Nephron progenitor cell (in vitro differentiated cells): ENCODE results near the gene DLG5.

Experiments used
- DNase-seq: peaks from one replicate; pipeline ENCODE4 v3.0.0; 2021
- H3K27ac Mint-ChIP-seq: 2 replicates; pipeline ENCODE4 v1.8.0; 2021; ENCODE audit warnings: mild to moderate bottlenecking, moderate library complexity, mixed read lengths
- H3K27me3 Mint-ChIP-seq: 2 replicates; pipeline ENCODE4 v1.8.0; 2021; ENCODE audit warnings: mild to moderate bottlenecking, low read depth, mixed read lengths; ENCODE audit not compliant: poor library complexity
- H3K36me3 Mint-ChIP-seq: 2 replicates; pipeline ENCODE4 v1.8.0; 2021; ENCODE audit warnings: low read depth, mixed read lengths
- H3K4me1 Mint-ChIP-seq: 2 replicates; pipeline ENCODE4 v1.8.0; 2021; ENCODE audit warnings: mixed read lengths
- H3K4me3 Mint-ChIP-seq: 2 replicates; pipeline ENCODE4 v1.8.0; 2021; ENCODE audit warnings: mild to moderate bottlenecking, moderate library complexity, mixed read lengths
- H3K9me3 Mint-ChIP-seq: 2 replicates; pipeline ENCODE4 v1.8.0; 2021; ENCODE audit warnings: mild to moderate bottlenecking, moderate library complexity, mixed read lengths
- TF ChIP-seq, protein P1 (sequence below): fragments of 200-600 bp; sonication (generic); IDR thresholded peaks from 2 replicates; pipeline ENCODE4 v1.5.0; 2021; ENCODE audit warnings: antibody characterized with exemption

Gene DLG5, protein sequence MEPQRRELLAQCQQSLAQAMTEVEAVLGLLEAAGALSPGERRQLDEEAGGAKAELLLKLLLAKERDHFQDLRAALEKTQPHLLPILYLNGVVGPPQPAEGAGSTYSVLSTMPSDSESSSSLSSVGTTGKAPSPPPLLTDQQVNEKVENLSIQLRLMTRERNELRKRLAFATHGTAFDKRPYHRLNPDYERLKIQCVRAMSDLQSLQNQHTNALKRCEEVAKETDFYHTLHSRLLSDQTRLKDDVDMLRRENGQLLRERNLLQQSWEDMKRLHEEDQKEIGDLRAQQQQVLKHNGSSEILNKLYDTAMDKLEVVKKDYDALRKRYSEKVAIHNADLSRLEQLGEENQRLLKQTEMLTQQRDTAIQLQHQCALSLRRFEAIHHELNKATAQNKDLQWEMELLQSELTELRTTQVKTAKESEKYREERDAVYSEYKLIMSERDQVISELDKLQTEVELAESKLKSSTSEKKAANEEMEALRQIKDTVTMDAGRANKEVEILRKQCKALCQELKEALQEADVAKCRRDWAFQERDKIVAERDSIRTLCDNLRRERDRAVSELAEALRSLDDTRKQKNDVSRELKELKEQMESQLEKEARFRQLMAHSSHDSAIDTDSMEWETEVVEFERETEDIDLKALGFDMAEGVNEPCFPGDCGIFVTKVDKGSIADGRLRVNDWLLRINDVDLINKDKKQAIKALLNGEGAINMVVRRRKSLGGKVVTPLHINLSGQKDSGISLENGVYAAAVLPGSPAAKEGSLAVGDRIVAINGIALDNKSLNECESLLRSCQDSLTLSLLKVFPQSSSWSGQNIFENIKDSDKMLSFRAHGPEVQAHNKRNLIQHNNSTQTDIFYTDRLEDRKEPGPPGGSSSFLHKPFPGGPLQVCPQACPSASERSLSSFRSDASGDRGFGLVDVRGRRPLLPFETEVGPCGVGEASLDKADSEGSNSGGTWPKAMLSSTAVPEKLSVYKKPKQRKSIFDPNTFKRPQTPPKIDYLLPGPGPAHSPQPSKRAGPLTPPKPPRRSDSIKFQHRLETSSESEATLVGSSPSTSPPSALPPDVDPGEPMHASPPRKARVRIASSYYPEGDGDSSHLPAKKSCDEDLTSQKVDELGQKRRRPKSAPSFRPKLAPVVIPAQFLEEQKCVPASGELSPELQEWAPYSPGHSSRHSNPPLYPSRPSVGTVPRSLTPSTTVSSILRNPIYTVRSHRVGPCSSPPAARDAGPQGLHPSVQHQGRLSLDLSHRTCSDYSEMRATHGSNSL (N-terminal part only)

DNA sequence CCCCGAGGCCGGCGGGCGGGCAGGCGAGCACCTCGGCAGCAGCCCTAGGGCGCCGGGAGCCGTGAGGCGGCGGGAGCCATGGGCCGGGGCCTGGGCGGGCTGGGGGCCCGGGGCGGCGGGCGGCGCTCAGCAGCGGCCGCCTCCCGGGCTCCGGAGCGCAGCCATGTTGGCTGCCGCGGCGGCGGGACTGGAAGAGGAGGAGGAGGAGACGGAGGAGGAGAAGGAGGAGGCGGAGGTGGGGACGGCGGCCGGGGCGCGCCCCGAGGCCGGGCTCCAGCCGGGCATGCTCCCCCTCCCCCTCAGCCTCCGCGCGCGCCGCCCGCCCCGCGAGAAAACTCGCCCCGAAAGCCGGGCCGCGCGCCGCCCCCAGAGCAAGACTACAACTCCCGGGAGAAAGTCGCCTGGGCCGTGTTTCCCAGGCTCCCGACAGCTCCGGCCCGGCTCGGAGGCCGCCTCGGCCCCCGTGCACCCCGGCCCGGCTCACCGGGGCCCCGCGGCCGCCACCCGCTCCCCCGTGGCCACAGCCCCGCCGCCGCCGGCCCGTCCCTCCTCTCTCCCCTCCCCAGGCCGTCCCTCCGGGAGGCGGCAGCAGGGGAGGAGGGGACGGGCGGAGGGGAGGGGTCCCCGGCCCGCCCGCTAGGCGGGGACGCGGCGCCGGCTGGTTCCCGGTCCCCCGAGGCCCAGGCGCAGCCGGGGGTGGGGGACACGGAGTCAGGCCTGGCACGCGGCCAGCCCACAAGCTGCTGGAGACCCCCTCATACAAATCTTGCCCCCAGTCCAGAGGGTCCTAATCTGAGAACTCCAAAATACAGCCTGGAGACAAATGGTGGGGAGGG, at the start of gene DLG5:
Gene DLG5 (minus strand): TSS at position 190 of the 836 bp plus-strand sequence. CDS start 235 bp downstream, outside the sequence.
- H3K27ac Mint-ChIP-seq: peak within 1 kb of the TSS; percentile 50
- peak; percentile 72 for DNase-seq
- H3K9me3 Mint-ChIP-seq: peaks cover 3% of the 10 kb centered on the region
- H3K36me3 Mint-ChIP-seq: no peaks in the 10 kb centered on the region
- H3K4me1 Mint-ChIP-seq: peaks cover 60% of the 10 kb centered on the region
- peaks cover 21% of the 10 kb centered on the region for H3K27me3 Mint-ChIP-seq
- TF ChIP-seq, protein P1, sequence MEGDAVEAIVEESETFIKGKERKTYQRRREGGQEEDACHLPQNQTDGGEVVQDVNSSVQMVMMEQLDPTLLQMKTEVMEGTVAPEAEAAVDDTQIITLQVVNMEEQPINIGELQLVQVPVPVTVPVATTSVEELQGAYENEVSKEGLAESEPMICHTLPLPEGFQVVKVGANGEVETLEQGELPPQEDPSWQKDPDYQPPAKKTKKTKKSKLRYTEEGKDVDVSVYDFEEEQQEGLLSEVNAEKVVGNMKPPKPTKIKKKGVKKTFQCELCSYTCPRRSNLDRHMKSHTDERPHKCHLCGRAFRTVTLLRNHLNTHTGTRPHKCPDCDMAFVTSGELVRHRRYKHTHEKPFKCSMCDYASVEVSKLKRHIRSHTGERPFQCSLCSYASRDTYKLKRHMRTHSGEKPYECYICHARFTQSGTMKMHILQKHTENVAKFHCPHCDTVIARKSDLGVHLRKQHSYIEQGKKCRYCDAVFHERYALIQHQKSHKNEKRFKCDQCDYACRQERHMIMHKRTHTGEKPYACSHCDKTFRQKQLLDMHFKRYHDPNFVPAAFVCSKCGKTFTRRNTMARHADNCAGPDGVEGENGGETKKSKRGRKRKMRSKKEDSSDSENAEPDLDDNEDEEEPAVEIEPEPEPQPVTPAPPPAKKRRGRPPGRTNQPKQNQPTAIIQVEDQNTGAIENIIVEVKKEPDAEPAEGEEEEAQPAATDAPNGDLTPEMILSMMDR: no peak
- peak within 1 kb of the TSS; percentile 86 for H3K4me3 Mint-ChIP-seq

- no peak overlapping the region for H3K4me3 Mint-ChIP-seq
- H3K27ac Mint-ChIP-seq: peak overlapping the region; percentile 81
- H3K36me3 Mint-ChIP-seq: peaks cover 22% of the 10 kb centered on the region
- peaks cover 3% of the 10 kb centered on the region for H3K27me3 Mint-ChIP-seq
- peaks cover 31% of the 10 kb centered on the region for H3K4me1 Mint-ChIP-seq
- no peak for DNase-seq
- H3K9me3 Mint-ChIP-seq: no peaks in the 10 kb centered on the region
- TF ChIP-seq, protein P1: no peak
These were observed 48.6 kb upstream of the DLG5 start for GRCh38 chr10:77975086-77975666.

- TF ChIP-seq, protein P1: peak; percentile 41
- H3K4me3 Mint-ChIP-seq: no peak overlapping the region
- peaks cover 32% of the 10 kb centered on the region for H3K4me1 Mint-ChIP-seq
- H3K27me3 Mint-ChIP-seq: peaks cover 3% of the 10 kb centered on the region
- H3K36me3 Mint-ChIP-seq: peaks cover 16% of the 10 kb centered on the region
- peak; percentile 10 for DNase-seq
- no peaks in the 10 kb centered on the region for H3K9me3 Mint-ChIP-seq
- peak overlapping the region; percentile 20 for H3K27ac Mint-ChIP-seq
These were observed 48.0 kb upstream of the DLG5 start for GRCh38 chr10:77974396-77975074.

DNA sequence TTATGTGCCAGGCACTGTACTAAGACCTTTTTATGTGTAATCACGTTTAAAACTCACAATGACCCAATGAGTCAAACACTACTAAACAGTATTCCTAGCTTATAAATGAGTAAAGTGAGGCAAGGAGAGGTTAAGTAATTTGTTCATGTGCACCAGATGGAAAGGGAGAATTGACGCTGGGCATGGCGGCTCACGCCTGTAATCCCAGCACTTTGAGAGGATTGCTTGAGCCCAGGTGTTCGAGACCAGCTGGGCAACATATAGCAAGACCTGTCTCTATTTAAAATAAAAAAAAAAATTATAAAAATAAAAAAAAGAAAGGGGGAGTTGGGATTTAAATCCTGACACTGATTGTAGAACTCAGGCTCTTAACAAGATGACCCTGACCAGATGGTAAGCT, 46.7 kb upstream of the DLG5 start:
- Mint-ChIP-seq H3K4me1 (peaks cover 41% of the 10 kb centered on the region), H3K36me3 (peaks cover 14% of the 10 kb centered on the region), H3K9me3 (no peaks in the 10 kb centered on the region), H3K27ac (peak overlapping the region; percentile 59), H3K4me3 (no peak overlapping the region), H3K27me3 (no peaks in the 10 kb centered on the region)
- DNase-seq: no peak
- TF ChIP-seq, protein P1: no peak
